VCaP (cell line): ENCODE results near the gene ZSCAN1.

Experiments
- H3K27ac ChIP-seq: fragments of 450-650 bp; 2 replicates; pipeline ENCODE4 v1.5.1; 2017
- CTCF ChIP-seq: fragments of 450-650 bp; conservative IDR thresholded peaks from 2 replicates; pipeline ENCODE4 v1.5.1; 2017; ENCODE audit warnings: mild to moderate bottlenecking, moderate library complexity

The ZSCAN1 gene

GRCh38 chr19:58060231-58060630 lies 26.4 kb downstream of the ZSCAN1 start:
- no peak for TF ChIP-seq CTCF
- H3K27ac ChIP-seq, result peak overlapping the region; percentile 88; the same call in 1 of the 2 replicates

DNA sequence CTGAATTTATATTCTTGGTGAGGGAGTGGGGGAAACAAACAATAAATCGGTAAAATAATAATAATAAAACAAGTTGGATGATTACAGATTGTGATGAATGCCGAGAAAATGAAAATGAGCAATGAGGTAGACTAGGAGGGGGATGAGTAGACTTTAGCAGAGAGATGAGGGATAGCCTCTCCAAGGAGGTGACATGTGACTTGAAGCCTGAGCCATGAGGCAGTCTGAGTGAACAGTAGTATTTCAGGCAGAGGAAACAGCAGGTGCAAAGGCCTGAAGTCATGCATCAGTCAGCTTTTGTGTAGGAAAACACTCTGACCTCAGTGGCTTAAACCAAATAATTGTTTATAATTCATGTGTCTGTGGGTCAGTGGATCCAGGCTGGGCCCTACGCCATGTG lies 29.9 kb downstream of the ZSCAN1 start:
- H3K27ac ChIP-seq, result no peak overlapping the region
- TF ChIP-seq CTCF, result no peak

DNA sequence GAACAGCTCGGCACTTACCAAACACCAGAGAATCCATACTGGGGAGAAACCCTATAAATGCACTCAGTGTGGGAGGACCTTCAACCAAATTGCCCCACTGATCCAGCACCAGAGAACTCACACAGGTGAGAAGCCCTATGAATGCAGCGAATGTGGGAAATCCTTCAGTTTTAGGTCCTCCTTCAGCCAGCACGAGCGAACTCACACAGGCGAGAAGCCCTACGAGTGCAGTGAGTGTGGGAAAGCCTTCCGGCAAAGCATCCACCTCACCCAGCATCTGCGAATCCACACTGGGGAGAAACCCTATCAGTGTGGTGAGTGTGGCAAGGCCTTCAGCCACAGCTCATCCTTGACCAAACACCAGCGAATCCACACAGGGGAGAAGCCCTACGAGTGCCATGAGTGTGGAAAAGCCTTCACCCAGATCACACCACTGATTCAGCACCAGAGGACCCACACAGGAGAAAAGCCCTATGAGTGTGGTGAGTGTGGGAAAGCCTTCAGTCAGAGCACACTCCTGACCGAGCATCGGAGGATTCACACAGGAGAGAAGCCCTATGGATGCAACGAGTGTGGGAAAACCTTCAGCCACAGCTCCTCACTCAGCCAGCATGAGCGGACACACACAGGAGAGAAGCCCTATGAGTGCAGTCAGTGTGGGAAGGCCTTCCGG lies 33.6 kb downstream of the ZSCAN1 start:
- no peak overlapping the region for H3K27ac ChIP-seq
- no peak for TF ChIP-seq CTCF

- H3K27ac ChIP-seq, result no peak overlapping the region
- no peak for TF ChIP-seq CTCF
Measured at GRCh38 chr19:58079792-58080191, 46.0 kb downstream of the ZSCAN1 start.

- H3K27ac ChIP-seq, result no peak overlapping the region
Measured at GRCh38 chr19:58083021-58083420, 49.2 kb downstream of the ZSCAN1 start.

GRCh38 chr19:58084596-58085347 lies 50.9 kb downstream of the ZSCAN1 start:
- TF ChIP-seq CTCF, result no peak
- no peak overlapping the region for H3K27ac ChIP-seq

More at GRCh38 chr19:58083021-58083420, 49.2 kb downstream of the ZSCAN1 start:
- TF ChIP-seq CTCF, result no peak

DNA sequence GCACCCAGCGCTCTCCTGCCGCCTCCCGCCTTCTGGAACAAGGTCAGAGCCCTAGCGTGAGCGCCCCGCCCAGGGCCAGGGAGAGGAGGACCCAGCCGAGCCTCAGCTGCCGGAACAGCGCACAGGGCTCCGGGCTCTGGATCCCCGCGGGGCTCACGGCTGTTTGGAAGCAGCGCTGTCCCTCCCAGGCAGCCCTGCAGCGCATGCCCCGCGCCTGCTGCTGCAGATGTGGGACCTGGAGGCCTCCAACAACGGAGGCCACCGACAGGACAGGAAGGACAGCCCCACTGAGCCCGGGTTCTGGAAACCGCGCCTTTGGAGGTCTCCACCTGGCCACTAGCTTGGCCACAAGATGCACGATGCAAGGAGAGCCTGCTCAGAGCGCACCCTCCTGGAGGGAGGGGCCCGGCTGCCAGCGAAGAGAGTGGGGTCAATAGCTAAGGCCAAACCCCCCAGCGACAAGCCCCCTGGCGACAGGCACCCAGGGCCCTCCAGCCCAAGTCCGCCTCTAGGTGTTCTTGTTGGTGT lies 51.6 kb downstream of the ZSCAN1 start:
- no peak overlapping the region for H3K27ac ChIP-seq
- no peak for TF ChIP-seq CTCF
